ENCODE measurements around the gene KIAA1755. TPM values are rescaled to one million over a fixed set of nuclear protein-coding genes. Genes with fewer than 3 reads are reported as not detected.

KIAA1755 gene
- polyA plus RNA-seq, 1 of the 3 experiments (the other 2 are of a cell fraction): 0.54 TPM

DNA sequence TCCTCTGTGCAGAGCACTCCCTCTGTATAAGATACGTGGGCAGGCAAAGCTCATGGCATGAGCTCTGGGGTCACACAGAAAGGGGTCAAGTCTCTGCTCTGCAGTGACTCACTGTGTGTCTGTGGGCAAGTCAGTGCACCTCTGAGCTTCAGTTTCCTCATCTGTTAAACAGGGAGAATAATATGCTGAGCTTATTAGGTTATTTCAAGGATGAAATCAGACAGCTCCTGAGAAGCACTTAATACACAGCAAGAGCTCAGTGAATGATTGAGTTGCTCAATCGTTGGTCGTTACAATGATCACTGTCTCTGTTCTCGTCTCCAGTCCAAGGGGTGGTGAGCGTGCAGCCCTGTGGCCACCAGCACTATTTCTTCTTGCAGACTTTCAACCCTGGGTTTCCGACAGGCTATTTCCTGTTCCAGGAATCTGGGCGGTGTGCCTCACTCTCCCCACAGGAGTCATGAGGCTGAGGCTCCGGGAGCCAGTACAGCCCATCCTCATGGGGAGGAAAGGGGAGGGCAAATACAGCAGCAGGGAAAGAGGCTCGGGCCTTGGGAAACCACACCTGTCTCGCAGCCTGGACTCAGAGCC lies 28.9 kb downstream of the KIAA1755 start:
- Histone ChIP-seq H3K4me3 (ENCODE audit: low read depth in 2 of 2, low read length in 1 of 2) (no peak overlapping the region), H3F3A (replicated peaks; ENCODE audit: insufficient read depth) (peaks cover 5% of the 10 kb centered on the region), H3K79me2 (ENCODE audit: insufficient read depth) (no peaks in the 10 kb centered on the region), H3K27me3 (ENCODE audit: insufficient read depth) (no peaks in the 10 kb centered on the region), H3K4me2 (no peak overlapping the region), H3K9ac (no peak overlapping the region), H3K27ac (ENCODE audit: low read depth in 2 of 2, low read length in 1 of 2) (no peak overlapping the region), H2AFZ (ENCODE audit: low read depth) (no peak overlapping the region), H3K9me3 (no peaks in the 10 kb centered on the region), H3K9me2 (no peaks in the 10 kb centered on the region), H4K20me1 (ENCODE audit: insufficient read depth) (no peaks in the 10 kb centered on the region), H3K4me1 (ENCODE audit: control insufficient read depth in 1 of 2, insufficient read depth in 2 of 2, low read depth in 1 of 2, low read length in 1 of 2) (peaks cover 0 to 3% of the 10 kb centered on the region in 2 experiments; a peak in 1 of 4 replicates), H3K36me3 (replicated peaks in 1 of 2; ENCODE audit: control insufficient read depth in 1 of 2, insufficient read depth in 2 of 2, low read length in 1 of 2) (no peaks in the 10 kb centered on the region)
- 62% methylated on average over 10 of the region's 10 CpGs for WGBS (ENCODE audit: low lambda C conversion rate)
- TF ChIP-seq TEAD4 (IDR thresholded peaks at IDR 0.05; ENCODE audit: borderline replicate concordance, insufficient read depth) (no peak), ZBTB33 (IDR thresholded peaks at IDR 0.05; ENCODE audit: borderline replicate concordance, low read depth) (no peak), POLR2AphosphoS5 (IDR thresholded peaks at IDR 0.05; ENCODE audit: low read depth, low read length) (no peak)
- ChIA-PET POLR2A (no interaction called here), CTCF (interaction anchor here (1.1 to 18.4 kb wide), 5 partner anchors 8 to 177 kb away, joined by 3 to 725 read pairs (median 20); no protein-coding TSS in a partner anchor)
- no peak for DNase-seq

- Histone ChIP-seq H3F3A (replicated peaks; ENCODE audit: insufficient read depth) (peaks cover 5% of the 10 kb centered on the region), H3K9me2 (no peaks in the 10 kb centered on the region), H3K36me3 (replicated peaks in 1 of 2; ENCODE audit: control insufficient read depth in 1 of 2, insufficient read depth in 2 of 2, low read length in 1 of 2) (no peaks in the 10 kb centered on the region), H3K9ac (no peak overlapping the region), H4K20me1 (ENCODE audit: insufficient read depth) (no peaks in the 10 kb centered on the region), H3K27ac (ENCODE audit: low read depth in 2 of 2, low read length in 1 of 2) (no peak overlapping the region), H3K27me3 (ENCODE audit: insufficient read depth) (no peaks in the 10 kb centered on the region), H3K79me2 (ENCODE audit: insufficient read depth) (no peaks in the 10 kb centered on the region), H2AFZ (ENCODE audit: low read depth) (no peak overlapping the region), H3K9me3 (no peaks in the 10 kb centered on the region), H3K4me3 (ENCODE audit: low read depth in 2 of 2, low read length in 1 of 2) (no peak overlapping the region), H3K4me2 (no peak overlapping the region), H3K4me1 (ENCODE audit: control insufficient read depth in 1 of 2, insufficient read depth in 2 of 2, low read depth in 1 of 2, low read length in 1 of 2) (peaks cover 0 to 7% of the 10 kb centered on the region in 2 experiments; a peak in 1 of 4 replicates)
- WGBS (ENCODE audit: low lambda C conversion rate): 85% methylated on average over 7 of the region's 10 CpGs
- ChIA-PET CTCF (interaction anchor here (1.1 to 18.4 kb wide), 7 partner anchors 10 to 211 kb away, joined by 3 to 725 read pairs (median 15); no protein-coding TSS in a partner anchor), POLR2A (no interaction called here)
- DNase-seq: no peak
- TF ChIP-seq USF2 (IDR thresholded peaks at IDR 0.05; ENCODE audit: borderline replicate concordance, low read depth, low read length) (no peak), TAF1 (IDR thresholded peaks at IDR 0.05; ENCODE audit: borderline replicate concordance, low read depth, low read length) (no peak), ELF1 (IDR thresholded peaks at IDR 0.05) (no peak), GABPA (IDR thresholded peaks at IDR 0.05; ENCODE audit: low read depth) (no peak), EZH2phosphoT487 (IDR thresholded peaks at IDR 0.05; ENCODE audit: borderline replicate concordance, low read depth) (no peak), NRF1 (IDR thresholded peaks at IDR 0.05; ENCODE audit: low read depth, low read length) (no peak), SMC3 (IDR thresholded peaks at IDR 0.05; ENCODE audit: low read depth, low read length) (no peak), FOSL2 (IDR thresholded peaks at IDR 0.05; ENCODE audit: borderline replicate concordance, low read depth) (no peak), JUND (IDR thresholded peaks at IDR 0.05) (no peak), SIN3A (IDR thresholded peaks at IDR 0.05; ENCODE audit: borderline replicate concordance, low read depth, low read length) (no peak), GATA2 (CRISPR knock-in tag; IDR thresholded peaks at IDR 0.05) (no peak), YY1 (IDR thresholded peaks at IDR 0.05; ENCODE audit: low read depth) (no peak), RFX5 (IDR thresholded peaks at IDR 0.05; ENCODE audit: low read length) (no peak)
- TF ChIP-seq, protein P1, sequence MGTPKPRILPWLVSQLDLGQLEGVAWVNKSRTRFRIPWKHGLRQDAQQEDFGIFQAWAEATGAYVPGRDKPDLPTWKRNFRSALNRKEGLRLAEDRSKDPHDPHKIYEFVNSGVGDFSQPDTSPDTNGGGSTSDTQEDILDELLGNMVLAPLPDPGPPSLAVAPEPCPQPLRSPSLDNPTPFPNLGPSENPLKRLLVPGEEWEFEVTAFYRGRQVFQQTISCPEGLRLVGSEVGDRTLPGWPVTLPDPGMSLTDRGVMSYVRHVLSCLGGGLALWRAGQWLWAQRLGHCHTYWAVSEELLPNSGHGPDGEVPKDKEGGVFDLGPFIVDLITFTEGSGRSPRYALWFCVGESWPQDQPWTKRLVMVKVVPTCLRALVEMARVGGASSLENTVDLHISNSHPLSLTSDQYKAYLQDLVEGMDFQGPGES (IDR thresholded peaks at IDR 0.05; ENCODE audit: low read depth, low read length): no peak
- TF ChIP-seq, protein P2, sequence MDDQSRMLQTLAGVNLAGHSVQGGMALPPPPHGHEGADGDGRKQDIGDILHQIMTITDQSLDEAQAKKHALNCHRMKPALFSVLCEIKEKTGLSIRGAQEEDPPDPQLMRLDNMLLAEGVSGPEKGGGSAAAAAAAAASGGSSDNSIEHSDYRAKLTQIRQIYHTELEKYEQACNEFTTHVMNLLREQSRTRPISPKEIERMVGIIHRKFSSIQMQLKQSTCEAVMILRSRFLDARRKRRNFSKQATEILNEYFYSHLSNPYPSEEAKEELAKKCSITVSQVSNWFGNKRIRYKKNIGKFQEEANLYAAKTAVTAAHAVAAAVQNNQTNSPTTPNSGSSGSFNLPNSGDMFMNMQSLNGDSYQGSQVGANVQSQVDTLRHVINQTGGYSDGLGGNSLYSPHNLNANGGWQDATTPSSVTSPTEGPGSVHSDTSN (IDR thresholded peaks at IDR 0.05): no peak
Measured at GRCh38 chr20:38230957-38231526, 29.5 kb downstream of the KIAA1755 start.

Data from SK-N-SH (cell line).